GM06990 (cell line): ENCODE measurements around the gene ARIH2.

Experiments used
- DNase-seq: peaks from one replicate; pipeline ENCODE4 v3.0.0-alpha.2; 2011; ENCODE audit not compliant: insufficient read length; ENCODE audit errors: extremely low read depth
- H3K27me3 ChIP-seq: replicated peaks from 2 replicates; pipeline ENCODE4 v1.6.0; 2011; ENCODE audit warnings: low read length; ENCODE audit not compliant: control insufficient read depth, insufficient read depth
- H3K36me3 ChIP-seq: 2 replicates; pipeline ENCODE4 v1.5.1; 2011; ENCODE audit warnings: low read length; ENCODE audit not compliant: control insufficient read depth, insufficient read depth
- H3K4me3 ChIP-seq: replicated peaks from 2 replicates; pipeline ENCODE4 v1.5.1; 2011; ENCODE audit warnings: low read depth, mild to moderate bottlenecking, control low read depth, low read length
- TF ChIP-seq, protein P1 (sequence below): IDR thresholded peaks from 2 replicates; pipeline ENCODE4 v1.5.1; 2011; ENCODE audit warnings: low read length, control low read depth, mild to moderate bottlenecking, inconsistent platforms; ENCODE audit not compliant: insufficient read depth, poor library complexity, severe bottlenecking

Gene ARIH2

DNA sequence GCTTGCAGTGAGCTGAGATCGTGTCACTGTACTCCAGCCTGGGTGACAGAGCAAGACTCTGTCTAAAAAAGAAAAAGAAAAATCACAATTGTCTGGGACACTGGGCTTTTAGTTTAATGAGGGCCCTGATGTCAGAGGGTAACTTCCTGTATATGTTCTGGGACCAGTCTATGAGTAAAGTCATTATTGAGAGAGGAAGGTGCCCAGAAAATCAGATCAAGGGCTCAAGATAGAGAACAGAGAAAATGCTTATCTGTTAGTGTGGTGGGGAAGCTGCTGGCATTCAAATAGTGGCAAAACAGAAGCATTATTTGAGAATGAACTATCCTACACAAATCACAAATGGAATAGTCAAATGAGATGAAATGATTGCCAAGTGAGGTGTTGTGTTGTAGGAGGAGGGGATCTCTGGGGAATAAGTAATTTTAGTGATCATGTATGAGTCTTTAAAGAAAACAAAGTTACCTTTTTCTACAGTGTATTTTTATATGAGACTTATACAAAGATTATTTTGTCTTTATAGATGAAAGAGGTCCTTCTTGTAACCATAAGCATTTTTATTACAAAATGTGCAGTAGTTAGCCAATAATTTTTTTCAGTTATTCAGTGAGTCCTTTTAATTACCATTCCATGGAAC is 13.4 kb downstream of the ARIH2 start:
- no peaks in the 10 kb centered on the region for H3K27me3 ChIP-seq
- TF ChIP-seq, protein P1, sequence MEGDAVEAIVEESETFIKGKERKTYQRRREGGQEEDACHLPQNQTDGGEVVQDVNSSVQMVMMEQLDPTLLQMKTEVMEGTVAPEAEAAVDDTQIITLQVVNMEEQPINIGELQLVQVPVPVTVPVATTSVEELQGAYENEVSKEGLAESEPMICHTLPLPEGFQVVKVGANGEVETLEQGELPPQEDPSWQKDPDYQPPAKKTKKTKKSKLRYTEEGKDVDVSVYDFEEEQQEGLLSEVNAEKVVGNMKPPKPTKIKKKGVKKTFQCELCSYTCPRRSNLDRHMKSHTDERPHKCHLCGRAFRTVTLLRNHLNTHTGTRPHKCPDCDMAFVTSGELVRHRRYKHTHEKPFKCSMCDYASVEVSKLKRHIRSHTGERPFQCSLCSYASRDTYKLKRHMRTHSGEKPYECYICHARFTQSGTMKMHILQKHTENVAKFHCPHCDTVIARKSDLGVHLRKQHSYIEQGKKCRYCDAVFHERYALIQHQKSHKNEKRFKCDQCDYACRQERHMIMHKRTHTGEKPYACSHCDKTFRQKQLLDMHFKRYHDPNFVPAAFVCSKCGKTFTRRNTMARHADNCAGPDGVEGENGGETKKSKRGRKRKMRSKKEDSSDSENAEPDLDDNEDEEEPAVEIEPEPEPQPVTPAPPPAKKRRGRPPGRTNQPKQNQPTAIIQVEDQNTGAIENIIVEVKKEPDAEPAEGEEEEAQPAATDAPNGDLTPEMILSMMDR, result no peak
- no peak for DNase-seq
- no peak overlapping the region for H3K4me3 ChIP-seq
- H3K36me3 ChIP-seq, result peaks cover 7% of the 10 kb centered on the region

DNA sequence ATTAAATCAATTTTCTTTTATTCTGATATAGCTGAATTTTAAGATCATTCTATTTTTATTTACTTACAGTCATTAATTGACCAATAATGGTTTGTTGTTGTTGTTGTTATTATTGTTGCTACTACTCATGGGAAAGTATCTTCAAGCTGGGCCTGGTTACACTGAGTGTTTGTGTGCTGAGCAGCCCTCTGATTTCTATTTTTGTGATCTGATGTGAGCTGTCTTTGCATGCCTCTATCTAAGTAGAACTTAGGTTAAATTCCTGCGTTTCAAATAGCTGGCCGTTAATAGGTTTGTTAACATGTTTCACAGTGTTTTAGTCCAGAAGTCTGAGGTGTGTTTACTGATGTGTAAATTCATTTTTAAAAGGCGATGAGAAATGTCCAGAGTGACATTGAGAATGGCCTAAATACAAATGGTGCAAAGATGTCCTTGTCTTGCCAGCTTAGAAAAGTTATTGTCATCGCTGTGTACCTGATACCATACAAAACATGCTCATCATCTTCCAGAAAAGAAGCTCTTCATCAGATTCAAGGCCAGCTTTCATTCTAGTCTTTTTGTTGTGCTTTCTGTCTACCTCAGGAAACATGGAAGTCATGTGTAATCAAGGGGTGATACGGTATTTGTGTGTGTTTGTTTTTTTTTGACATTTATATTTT is 15.8 kb downstream of the ARIH2 start:
- TF ChIP-seq, protein P1, result no peak
- Histone ChIP-seq H3K36me3 (peaks cover 6% of the 10 kb centered on the region), H3K4me3 (no peak overlapping the region), H3K27me3 (no peaks in the 10 kb centered on the region)
- no peak for DNase-seq

DNA sequence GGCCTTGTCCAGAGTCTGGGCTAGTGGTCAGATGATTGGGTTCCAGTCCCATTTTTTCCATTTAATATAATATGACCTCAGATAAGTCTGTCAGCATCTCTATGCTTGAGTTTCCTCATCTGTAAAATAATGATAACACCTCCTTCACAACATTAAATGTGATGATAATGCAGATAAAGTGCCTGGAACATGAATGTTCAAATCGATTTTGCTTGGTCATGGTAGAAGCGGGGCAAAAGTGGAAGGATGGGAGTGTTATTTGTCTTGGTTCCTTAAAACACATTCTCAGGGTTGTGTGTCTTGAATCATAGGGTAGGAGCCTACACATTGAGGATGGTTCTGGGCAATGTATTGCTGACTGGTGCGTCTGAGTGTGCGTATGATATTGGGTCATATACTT is 16.9 kb downstream of the ARIH2 start:
- DNase-seq, result no peak
- Histone ChIP-seq H3K27me3 (no peaks in the 10 kb centered on the region), H3K36me3 (peaks cover 6% of the 10 kb centered on the region), H3K4me3 (no peak overlapping the region)
- TF ChIP-seq, protein P1, result no peak

DNA sequence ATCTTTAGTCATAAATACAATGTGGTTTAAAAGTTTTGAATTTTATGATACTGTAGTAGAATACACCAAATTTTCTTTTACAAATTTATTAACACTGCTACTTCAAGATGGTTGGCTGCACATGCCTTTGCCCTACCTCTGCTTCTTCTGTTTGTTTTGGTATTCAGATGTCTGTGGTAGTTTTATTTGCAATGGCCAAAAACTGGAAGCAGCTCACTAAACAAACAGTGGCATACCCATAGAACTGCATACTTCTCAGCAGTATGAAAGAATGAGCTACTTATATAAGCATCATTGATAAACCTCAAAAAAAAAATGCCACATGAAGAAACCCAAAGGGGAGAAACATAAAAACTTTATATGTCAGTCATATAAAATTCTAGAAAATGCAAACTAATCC is 19.5 kb downstream of the ARIH2 start:
- no peaks in the 10 kb centered on the region; the same call in none of the 2 replicates for H3K36me3 ChIP-seq
- DNase-seq, result no peak
- TF ChIP-seq, protein P1, result no peak
- H3K4me3 ChIP-seq, result no peak overlapping the region
- no peaks in the 10 kb centered on the region for H3K27me3 ChIP-seq

DNA sequence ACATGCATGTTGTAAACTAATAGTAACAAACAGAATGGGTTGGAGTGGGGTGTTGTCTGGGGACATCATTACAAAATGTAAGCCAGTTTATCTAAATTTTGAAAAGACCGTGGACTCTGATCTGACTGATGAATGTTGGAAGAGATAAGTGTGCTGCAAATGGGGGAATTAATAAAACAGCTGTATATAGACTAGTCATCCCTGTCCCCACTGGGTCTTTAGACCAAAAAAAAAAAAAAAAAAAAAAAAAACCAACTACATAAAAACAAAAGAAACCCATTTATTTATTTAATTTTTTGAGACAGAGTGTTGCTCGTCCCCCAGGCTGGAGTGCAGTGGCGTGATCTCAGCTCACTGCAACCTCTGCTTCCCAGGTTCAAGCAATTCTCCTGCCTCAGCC is 20.0 kb downstream of the ARIH2 start:
- TF ChIP-seq, protein P1, result no peak
- H3K36me3 ChIP-seq, result no peaks in the 10 kb centered on the region; the same call in none of the 2 replicates
- H3K27me3 ChIP-seq, result no peaks in the 10 kb centered on the region
- no peak for DNase-seq
- H3K4me3 ChIP-seq, result no peak overlapping the region
